GM23338 (cell line): ENCODE data around the gene CTSG. TPM values are rescaled to one million over a fixed set of nuclear protein-coding genes. Genes with fewer than 3 reads are reported as not detected.

Source experiments
- ATAC-seq: fragments of 200-7000 bp; cut with Tn5 transposase; 3 replicates; pipeline ENCODE4 v1.9.1; 2020
- DNase-seq: peaks from one replicate; pipeline ENCODE4 v3.0.0-alpha.2; 2015; ENCODE audit warnings: low spot score
- H2AFZ ChIP-seq: fragments of 200-600 bp; sonication (generic); 2 replicates; pipeline ENCODE4 v1.8.0; 2016; ENCODE audit warnings: antibody characterized with exemption, mild to moderate bottlenecking, moderate library complexity
- H3F3A ChIP-seq: fragments of 200-600 bp; sonication (generic); replicated peaks from 2 replicates; pipeline ENCODE4 v1.8.0; 2017; ENCODE audit warnings: antibody characterized with exemption, mixed run types, low read depth
- H3K27ac ChIP-seq: fragments of 200-600 bp; sonication (generic); 2 replicates; pipeline ENCODE4 v1.6.1; 2016; ENCODE audit warnings: low read depth
- H3K27me3 ChIP-seq: fragments of 200-600 bp; sonication (generic); 2 replicates; pipeline ENCODE4 v1.8.0; 2016; ENCODE audit warnings: mild to moderate bottlenecking, mixed run types, moderate library complexity; ENCODE audit not compliant: insufficient read depth
- H3K36me3 ChIP-seq: fragments of 200-600 bp; sonication (generic); 2 replicates; pipeline ENCODE4 v1.8.0; 2016; ENCODE audit warnings: mild to moderate bottlenecking; ENCODE audit not compliant: insufficient read depth
- H3K4me1 ChIP-seq: fragments of 200-600 bp; sonication (generic); 2 replicates; pipeline ENCODE4 v1.8.0; 2016; ENCODE audit warnings: mild to moderate bottlenecking, moderate library complexity; ENCODE audit not compliant: insufficient read depth
- H3K4me2 ChIP-seq: fragments of 200-600 bp; sonication (generic); 2 replicates; pipeline ENCODE4 v1.7.1; 2017; ENCODE audit warnings: mixed run types
- H3K4me3 ChIP-seq: fragments of 200-600 bp; sonication (generic); 2 replicates; pipeline ENCODE4 v1.6.1; 2016; ENCODE audit warnings: mixed run types
- H3K79me2 ChIP-seq: fragments of 200-600 bp; sonication (generic); replicated peaks from 2 replicates; pipeline ENCODE4 v1.8.0; 2017; ENCODE audit warnings: mild to moderate bottlenecking; ENCODE audit not compliant: insufficient read depth
- H3K9me2 ChIP-seq: fragments of 200-600 bp; sonication (generic); 2 replicates; pipeline ENCODE4 v1.8.0; 2017; ENCODE audit not compliant: insufficient read depth
- H4K20me1 ChIP-seq: fragments of 200-600 bp; sonication (generic); replicated peaks from 2 replicates; pipeline ENCODE4 v1.8.0; 2017; ENCODE audit warnings: mild to moderate bottlenecking; ENCODE audit not compliant: insufficient read depth
- H3K27ac Mint-ChIP-seq: 2 replicates; pipeline ENCODE4 v1.8.0; 2020; ENCODE audit warnings: inconsistent platforms, mild to moderate bottlenecking, moderate library complexity, mixed read lengths
- H3K27me3 Mint-ChIP-seq: 3 replicates; pipeline ENCODE4 v1.8.0; 2022; ENCODE audit warnings: low read depth, mild to moderate bottlenecking, moderate library complexity, mixed read lengths, inconsistent platforms; ENCODE audit not compliant: insufficient read depth, poor library complexity
- H3K36me3 Mint-ChIP-seq: 3 replicates; pipeline ENCODE4 v1.8.0; 2021; ENCODE audit warnings: low read depth, mild to moderate bottlenecking, inconsistent platforms, moderate library complexity, mixed read lengths
- H3K4me1 Mint-ChIP-seq: 3 replicates; pipeline ENCODE4 v1.8.0; 2020; ENCODE audit warnings: mild to moderate bottlenecking, inconsistent platforms, mixed read lengths
- H3K4me3 Mint-ChIP-seq: 3 replicates; pipeline ENCODE4 v1.8.0; 2021; ENCODE audit warnings: moderate library complexity, mild to moderate bottlenecking, inconsistent platforms, mixed read lengths
- H3K9me3 Mint-ChIP-seq: 3 replicates; pipeline ENCODE4 v1.8.0; 2020; ENCODE audit warnings: moderate library complexity, mild to moderate bottlenecking, inconsistent platforms, mixed read lengths
- CREB1 ChIP-seq: fragments of 250-450 bp; sonication (Bioruptor Pico); IDR thresholded peaks from 2 replicates; pipeline ENCODE4 v1.5.0; 2020; ENCODE audit warnings: low read depth, mild to moderate bottlenecking, moderate library complexity
- CTCF ChIP-seq, 2 experiments: fragments of 200-600 bp in 1 of 2; sonication (generic) in 1 of 2; conservative IDR thresholded peaks; 2 replicates each; pipeline versions ENCODE4 v1.5.1 to v1.6.1; 2016 to 2017; ENCODE audit warnings: antibody characterized with exemption in 2 of 2, low read depth in 2 of 2, mild to moderate bottlenecking in 2 of 2, moderate library complexity in 1 of 2
- ETS1 ChIP-seq: IDR thresholded peaks from 2 replicates; pipeline ENCODE4 v1.6.1; 2016; ENCODE audit warnings: antibody characterized with exemption
- EZH2 ChIP-seq: fragments of 200-600 bp; sonication (generic); IDR thresholded peaks from one replicate; pipeline ENCODE4 v1.8.0; 2017; ENCODE audit warnings: antibody characterized with exemption, mild to moderate bottlenecking, low read depth; ENCODE audit not compliant: unreplicated experiment
- EZH2phosphoT487 ChIP-seq: fragments of 200-600 bp; sonication (generic); IDR thresholded peaks from one replicate; pipeline ENCODE4 v1.8.1; 2018; ENCODE audit warnings: antibody characterized with exemption; ENCODE audit not compliant: unreplicated experiment
- NANOG ChIP-seq: IDR thresholded peaks from 2 replicates; pipeline ENCODE4 v1.6.1; 2016; ENCODE audit warnings: antibody characterized with exemption, borderline replicate concordance
- ZNF114 ChIP-seq: fragments of 250-450 bp; sonication (Bioruptor Pico); IDR thresholded peaks from 2 replicates; pipeline ENCODE4 v1.5.0; 2020; ENCODE audit warnings: mild to moderate bottlenecking, moderate library complexity
- ZNF331 ChIP-seq: fragments of 250-450 bp; sonication (Bioruptor Pico); IDR thresholded peaks from 2 replicates; pipeline ENCODE4 v1.5.0; 2020; ENCODE audit warnings: low read depth, mild to moderate bottlenecking, moderate library complexity
- ZNF462 ChIP-seq: fragments of 250-450 bp; sonication (Bioruptor Pico); IDR thresholded peaks from 2 replicates; pipeline ENCODE4 v1.5.0; 2020; ENCODE audit warnings: mild to moderate bottlenecking, moderate library complexity
- polyA plus RNA-seq: library from polyadenylated mRNA; unstranded; fragments of >200 nt; fragmentation: Nextera tagmentation; extraction: Ambion mirVana; gene quantifications from 2 replicates; pipeline ENCODE4 v1.2.1, GENCODE V29; 2016
- total RNA-seq: library from RNA; depleted of rRNA; stranded (reverse); fragments of >200 nt; shearing (Covaris generic); gene quantifications from 2 replicates; pipeline ENCODE4 v1.2.3, GENCODE V29; 2014

Gene CTSG
- total and polyA plus RNA-seq, 2 experiments from 2014 or later, result not detected

GRCh38 chr14:24613241-24613640 is 37.2 kb upstream of the CTSG start:
- H3K36me3 Mint-ChIP-seq, result no peaks in the 10 kb centered on the region
- Histone ChIP-seq H3F3A (no peaks in the 10 kb centered on the region), H3K27ac (no peak overlapping the region), H3K4me2 (no peak overlapping the region), H3K4me1 (no peaks in the 10 kb centered on the region), H3K9me2 (peaks cover 5% of the 10 kb centered on the region; the same call in 1 of the 2 replicates), H3K27me3 (no peaks in the 10 kb centered on the region), H3K36me3 (no peaks in the 10 kb centered on the region), H3K79me2 (no peaks in the 10 kb centered on the region), H3K4me3 (no peak overlapping the region), H2AFZ (no peak overlapping the region), H4K20me1 (no peaks in the 10 kb centered on the region)
- H3K27ac Mint-ChIP-seq, result no peak overlapping the region
- H3K9me3 Mint-ChIP-seq, result no peaks in the 10 kb centered on the region; the same call in 2 of the 3 replicates
- peaks cover 6% of the 10 kb centered on the region for H3K27me3 Mint-ChIP-seq
- peaks cover 6% of the 10 kb centered on the region for H3K4me1 Mint-ChIP-seq
- no peak overlapping the region for H3K4me3 Mint-ChIP-seq
- no peak for DNase-seq
- ATAC-seq, result no peak
- no peak for TF ChIP-seq CREB1 (CRISPR knock-in tag)
- no peak for TF ChIP-seq ZNF331 (CRISPR knock-in tag)
- no peak for TF ChIP-seq CTCF (conservative IDR thresholded peaks at IDR 0.05; ENCODE audit: low read depth in 2 of 2)
- no peak for TF ChIP-seq EZH2phosphoT487
- TF ChIP-seq EZH2, result no peak

- Histone ChIP-seq H3K9me2 (peaks cover 5% of the 10 kb centered on the region; the same call in 1 of the 2 replicates), H3K4me1 (no peaks in the 10 kb centered on the region), H2AFZ (no peak overlapping the region), H3K27ac (no peak overlapping the region), H3K4me3 (no peak overlapping the region), H3K27me3 (no peaks in the 10 kb centered on the region), H4K20me1 (no peaks in the 10 kb centered on the region), H3K36me3 (no peaks in the 10 kb centered on the region), H3K4me2 (no peak overlapping the region), H3K79me2 (no peaks in the 10 kb centered on the region), H3F3A (no peaks in the 10 kb centered on the region)
- Mint-ChIP-seq H3K4me3 (no peak overlapping the region), H3K27ac (no peak overlapping the region), H3K9me3 (no peaks in the 10 kb centered on the region; the same call in 2 of the 3 replicates), H3K36me3 (no peaks in the 10 kb centered on the region), H3K27me3 (peaks cover 8% of the 10 kb centered on the region), H3K4me1 (peaks cover 6% of the 10 kb centered on the region)
- DNase-seq, result no peak
- no peak for ATAC-seq
- TF ChIP-seq NANOG, result no peak
- TF ChIP-seq CREB1 (CRISPR knock-in tag), result no peak
- no peak for TF ChIP-seq ZNF462 (CRISPR knock-in tag)
- TF ChIP-seq ETS1, result no peak
- TF ChIP-seq ZNF114 (CRISPR knock-in tag), result no peak
Observed at GRCh38 chr14:24612196-24612595, 36.1 kb upstream of the CTSG start.
